HTR-8/SVneo (cell line): ENCODE data around the gene REP15.
"Not testable (repeated sequence)": the region's sequence is repeated elsewhere in the genome, so short reads cannot be mapped to it uniquely, and the experiment has no call there.

Experiments
- DNase-seq: peaks from one replicate; pipeline ENCODE4 v3.0.0; 2011; ENCODE audit warnings: low spot score, mixed read lengths; ENCODE audit not compliant: insufficient read length
- FAIRE-seq: peaks from 2 replicates; lab custom pipeline; 2011; peaks lifted over from hg19 to GRCh38; lab: Jason Lieb, UNC

The REP15 gene

GRCh38 chr12:27695556-27696292, 523 bp upstream of the REP15 start:
- DNase-seq (no peak), FAIRE-seq (no peak)

- no peak for FAIRE-seq
Observed at GRCh38 chr12:27696864-27697564, 767 bp downstream of the REP15 start.

GRCh38 chr12:27703720-27704452, 7.6 kb downstream of the REP15 start:
- DNase-seq, result peak; percentile 92
- FAIRE-seq, result peak; percentile 98

More at GRCh38 chr12:27696864-27697564, 767 bp downstream of the REP15 start:
- no peak for DNase-seq

DNA sequence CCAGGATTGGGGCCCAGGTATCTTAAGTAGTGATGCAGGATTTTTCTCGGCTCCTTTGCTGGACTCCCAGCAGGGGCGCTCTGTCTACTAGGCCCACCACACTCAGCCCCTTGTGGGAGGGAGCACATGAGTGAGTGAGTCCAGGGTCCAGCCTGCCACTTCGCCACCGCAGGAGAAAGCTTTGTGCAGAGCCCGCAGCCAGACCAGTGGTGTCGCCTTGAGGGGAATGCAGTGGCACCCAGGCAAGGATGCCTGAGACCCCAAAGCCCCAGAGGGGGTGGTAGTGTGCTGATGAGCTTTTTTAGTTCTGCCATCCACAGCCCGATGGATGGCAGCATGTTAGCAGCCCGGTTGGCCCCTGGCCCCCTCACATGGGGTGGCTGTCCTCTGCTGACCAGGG, 9.0 kb downstream of the REP15 start:
- no peak for DNase-seq

GRCh38 chr12:27707216-27707615, 11.0 kb downstream of the REP15 start:
- no peak for DNase-seq
- no peak for FAIRE-seq

More for the DNA sequence above, 9.0 kb downstream of the REP15 start:
- FAIRE-seq, result peak; percentile 77

DNA sequence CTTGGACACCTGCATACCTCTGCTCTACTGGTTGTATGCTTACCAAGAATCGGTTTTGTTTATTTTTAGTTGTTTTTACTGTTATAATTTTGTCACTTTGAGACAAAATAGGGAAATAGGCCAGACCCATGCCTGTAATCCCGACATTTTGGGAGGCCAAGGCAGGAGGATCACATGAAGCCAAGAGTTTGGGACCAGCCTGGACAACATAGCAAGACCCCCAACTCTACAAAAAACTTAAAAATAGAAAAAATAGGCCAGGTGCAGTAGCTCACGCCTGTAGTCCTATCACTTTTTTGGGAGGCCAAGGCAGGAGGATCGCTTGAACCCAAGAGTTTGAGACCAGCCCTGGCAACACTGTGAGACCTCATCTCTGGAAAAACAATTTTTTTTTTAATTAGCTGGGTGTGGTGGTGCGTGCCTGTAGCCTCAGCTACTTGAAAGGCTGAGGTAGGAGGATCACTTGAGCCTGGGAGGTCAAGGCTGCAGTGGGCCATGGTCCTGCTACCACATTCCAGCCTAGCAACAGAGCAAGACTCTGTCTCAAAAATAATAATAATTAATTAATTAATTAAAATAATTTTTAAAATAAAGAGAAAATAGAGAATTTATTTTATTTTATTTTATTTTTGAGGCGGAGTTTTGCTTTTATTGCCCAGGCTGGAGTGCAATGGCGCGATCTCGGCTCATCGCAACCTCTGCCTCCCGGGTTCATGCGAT, 13.1 kb downstream of the REP15 start:
- DNase-seq (no peak), FAIRE-seq (no peak)

DNA sequence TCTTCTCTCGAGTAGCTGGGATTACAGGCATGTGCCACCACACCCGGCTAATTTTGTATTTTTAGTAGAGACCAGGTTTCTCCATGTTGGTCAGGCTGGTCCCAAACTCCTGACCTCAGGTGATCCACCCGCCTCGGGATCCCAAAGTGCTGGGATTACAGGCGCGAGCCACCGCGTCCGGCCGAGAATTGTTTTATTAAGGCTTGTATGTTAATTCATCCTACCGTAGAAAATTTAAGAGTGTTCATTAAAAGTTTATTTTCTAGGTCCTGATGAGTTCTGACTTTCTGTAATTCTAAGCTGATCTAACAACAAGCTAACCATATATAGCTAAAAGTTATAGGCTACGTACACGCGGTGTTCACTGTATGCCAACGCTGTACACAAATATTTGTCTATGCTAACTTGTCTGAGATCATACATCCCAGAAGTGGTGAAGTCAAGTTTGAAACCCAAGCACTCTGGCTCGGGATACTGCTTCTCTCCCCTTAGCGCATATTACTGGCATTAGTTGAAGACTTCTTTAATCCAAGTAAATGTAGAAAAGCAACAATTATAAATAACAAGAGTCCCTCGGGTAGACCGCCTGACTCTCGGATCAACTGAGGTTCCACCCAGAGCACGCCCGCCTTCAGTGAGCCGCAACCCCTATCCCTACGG, 13.8 kb downstream of the REP15 start:
- FAIRE-seq, result peak; percentile 90
- DNase-seq, result peak; percentile 46

GRCh38 chr12:27710592-27711316, 14.5 kb downstream of the REP15 start, which contains the start of gene MRPS35:
Gene MRPS35 (plus strand): TSS chr12:27710832. CDS start chr12:27710844, 12 bp downstream.
- FAIRE-seq (peak; percentile 99), DNase-seq (peak; percentile 95)

DNA sequence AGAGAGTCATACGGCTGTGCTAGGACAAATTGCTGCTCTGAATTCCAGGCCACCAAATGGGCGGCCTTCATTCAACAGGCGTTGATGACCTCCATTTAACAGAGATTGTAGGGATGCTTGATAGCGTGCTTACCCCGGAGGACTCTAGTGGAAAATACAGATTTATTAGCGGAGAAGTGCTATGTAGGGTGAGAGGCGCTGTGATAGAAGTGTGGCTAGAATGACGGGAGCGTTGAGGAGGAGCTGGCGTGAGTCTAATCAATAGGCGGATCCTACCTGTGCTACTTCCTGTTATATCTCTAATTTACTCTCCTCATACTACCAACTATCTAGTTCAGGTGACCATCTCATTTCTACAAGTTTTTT, 15.1 kb downstream of the REP15 start:
- no peak for DNase-seq

DNA sequence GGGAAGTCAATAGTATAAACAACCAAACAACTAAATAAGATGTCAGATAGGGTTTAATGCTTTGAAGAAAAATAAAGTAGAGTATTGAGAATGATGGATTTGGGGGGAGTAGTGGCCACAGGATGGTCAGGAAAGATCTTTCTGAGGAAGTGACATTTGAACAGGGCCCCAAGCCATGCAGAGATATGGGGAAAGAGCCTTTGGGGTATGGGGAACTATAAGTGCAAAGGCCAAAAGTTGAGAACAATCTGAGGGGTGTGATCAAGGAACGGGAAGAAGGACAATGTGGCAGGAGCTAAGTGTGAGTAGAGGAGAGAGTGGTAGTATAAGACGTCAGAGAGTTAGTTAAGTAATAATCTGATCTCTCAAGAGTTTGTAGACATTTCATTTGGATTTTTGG, 15.7 kb downstream of the REP15 start:
- DNase-seq, result no peak
- FAIRE-seq, result no peak

More for the DNA sequence above, 15.1 kb downstream of the REP15 start:
- FAIRE-seq, result peak; percentile 33

DNA sequence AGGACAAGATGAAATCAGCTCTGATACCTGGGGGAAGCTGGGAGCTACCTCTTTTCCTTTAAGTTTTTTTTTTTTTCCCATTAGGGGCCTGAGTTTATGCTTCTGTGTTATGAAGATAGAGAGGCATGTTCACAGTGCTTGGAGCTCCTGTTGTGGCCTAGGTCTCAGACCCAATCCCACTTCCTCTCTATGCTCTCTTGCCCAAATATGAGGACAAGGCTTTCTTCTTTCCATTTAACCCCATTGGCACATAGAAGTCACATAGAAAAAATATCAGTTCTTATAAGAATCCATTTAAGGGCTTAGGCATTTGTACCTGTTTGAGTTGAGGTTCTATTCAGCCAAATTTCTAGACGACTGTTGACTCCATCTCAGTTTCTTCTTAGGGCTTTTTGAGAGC, 27.0 kb downstream of the REP15 start:
- FAIRE-seq (no peak), DNase-seq (no peak)

DNA sequence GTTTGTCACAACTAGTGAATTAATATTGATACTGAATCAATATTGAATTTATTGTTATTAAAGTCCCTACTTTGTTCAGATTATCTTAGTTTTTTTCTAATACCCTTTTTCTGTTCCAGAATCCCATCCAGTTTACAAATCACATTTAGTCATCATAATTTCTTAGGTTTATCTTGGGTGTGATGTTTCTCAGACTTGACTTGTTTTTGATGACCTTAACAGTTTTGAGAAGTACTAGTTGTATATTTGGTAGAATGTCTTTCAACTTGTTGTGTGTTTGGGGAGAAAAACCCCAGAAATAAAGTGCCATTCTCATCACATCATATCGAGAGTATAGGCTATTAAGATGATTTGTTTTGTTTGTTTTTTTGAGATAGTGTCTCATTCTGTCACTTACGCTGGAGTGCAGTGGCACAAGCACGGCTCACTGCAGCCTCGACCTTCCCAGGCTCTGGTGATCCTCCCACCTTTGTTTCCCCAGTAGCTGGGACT, 33.9 kb downstream of the REP15 start:
- FAIRE-seq (peak; percentile 80), DNase-seq (no peak)

DNA sequence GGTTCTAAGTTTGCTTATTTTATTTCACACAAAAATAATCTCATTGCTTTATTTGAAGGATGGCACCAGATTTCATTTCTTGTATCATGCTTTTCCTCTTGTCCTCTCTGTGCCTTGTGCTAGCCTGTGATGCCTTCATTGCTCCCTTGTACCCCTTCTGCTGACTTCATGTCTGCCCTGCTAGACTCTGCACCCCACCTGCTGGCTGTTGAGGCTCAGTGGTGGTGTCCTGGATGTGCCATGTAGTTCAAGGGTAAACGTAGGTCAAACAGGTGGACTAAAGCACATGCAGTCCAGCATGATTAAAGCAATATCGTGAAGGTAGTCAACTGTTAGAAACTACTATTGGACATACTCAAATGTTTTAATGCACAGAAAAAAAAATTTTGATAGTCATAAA, 36.0 kb downstream of the REP15 start:
- peak; percentile 93 for FAIRE-seq
- DNase-seq, result peak; percentile 18

DNA sequence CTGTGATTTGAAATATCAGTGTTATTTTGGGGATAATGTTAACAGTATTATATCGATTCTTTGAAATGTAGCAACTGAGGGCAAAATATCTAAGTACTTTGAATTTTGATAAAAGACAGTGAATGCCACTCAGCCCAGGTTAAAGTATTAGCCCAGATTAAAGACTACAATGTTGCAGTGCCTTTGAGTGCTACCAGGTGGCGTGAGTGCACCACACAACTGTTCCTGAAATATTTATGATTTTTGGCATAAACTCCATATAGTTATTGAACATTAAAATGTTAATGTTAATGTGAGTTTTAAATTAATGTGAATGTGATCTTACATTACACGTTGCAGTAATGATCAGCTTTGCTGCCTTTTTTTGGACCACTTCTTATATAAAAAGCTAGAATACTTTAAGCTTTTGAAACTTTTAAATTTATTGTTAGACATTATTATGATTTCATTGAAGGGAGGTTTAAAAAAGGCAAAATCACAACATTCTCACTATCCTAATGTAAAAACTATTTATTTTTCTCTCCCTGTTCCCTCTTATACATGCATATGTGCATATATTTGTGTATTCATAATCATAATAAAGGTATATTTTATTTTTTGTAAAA, 36.9 kb downstream of the REP15 start:
- FAIRE-seq (peak; percentile 94), DNase-seq (peak; percentile 67)

DNA sequence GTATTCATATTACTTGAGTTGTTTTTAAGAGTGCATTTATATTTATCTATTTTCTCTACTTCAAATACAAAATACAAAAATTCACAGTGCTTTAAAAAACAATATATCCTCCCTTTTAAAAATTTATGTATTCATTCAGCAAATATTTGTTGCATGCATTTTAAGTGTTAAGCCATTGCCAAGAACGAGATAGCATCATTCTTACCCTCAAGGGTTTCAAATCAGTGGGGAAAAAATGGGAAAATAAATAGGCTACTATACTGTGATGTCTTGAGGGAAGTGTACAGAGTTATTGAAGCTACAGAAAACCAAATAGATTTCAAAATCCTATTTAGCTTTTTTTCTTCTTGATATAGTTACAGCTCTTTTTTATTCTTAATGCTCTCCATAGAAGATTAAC, 37.5 kb downstream of the REP15 start:
- FAIRE-seq (no peak), DNase-seq (no peak)

GRCh38 chr12:27734321-27734720, 38.1 kb downstream of the REP15 start:
- not testable (repeated sequence) for DNase-seq, FAIRE-seq

DNA sequence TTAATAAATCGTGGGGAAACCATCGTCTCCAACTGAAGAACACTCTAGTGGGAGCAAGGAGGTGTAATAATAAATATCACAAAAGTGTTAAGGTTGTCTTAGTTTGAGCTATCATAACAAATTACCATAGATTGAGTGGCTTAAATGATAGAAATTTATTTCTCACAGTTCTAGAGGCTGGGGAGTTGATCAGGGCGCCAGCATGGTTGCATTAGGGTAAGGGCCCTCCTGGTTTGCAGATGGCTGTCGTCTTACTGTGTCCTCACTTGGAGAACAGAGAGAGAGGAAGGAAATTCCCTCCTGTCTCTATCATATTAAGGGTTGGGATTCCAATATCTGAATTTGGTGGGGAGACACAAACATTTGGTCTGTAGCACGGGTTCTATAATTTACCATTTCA, 47.4 kb downstream of the REP15 start:
- FAIRE-seq (no peak), DNase-seq (no peak)

GRCh38 chr12:27745734-27746133, 49.5 kb downstream of the REP15 start:
- not testable (repeated sequence) for DNase-seq, FAIRE-seq
